Esophagus squamous epithelium (tissue), 5 donors: ENCODE data around the gene DLGAP4. TPM values are rescaled to one million over a fixed set of nuclear protein-coding genes. Genes with fewer than 3 reads are reported as not detected.

Experiments
- DNase-seq: peaks from one replicate; lab custom pipeline; 2025; lab: John Stamatoyannopoulos, UW
- H3K27ac ChIP-seq, 4 donors: fragments of 200-600 bp; sonication (generic); one replicate each; pipeline ENCODE4 v1.5.1; 2016 to 2019; ENCODE audit warnings: mild to moderate bottlenecking in 1 of 4
- H3K27me3 ChIP-seq, 4 donors: fragments of 200-600 bp; sonication (generic); 1 replicate in 3 of 4; 2 replicates in 1 of 4; pipeline versions ENCODE4 v1.5.1 to v1.6.0; 2017 to 2021; ENCODE audit warnings: antibody characterized with exemption in 1 of 4
- H3K36me3 ChIP-seq, 3 donors: fragments of 200-600 bp; sonication (generic); one replicate each; pipeline ENCODE4 v1.5.1; 2016 to 2019
- H3K4me1 ChIP-seq, 3 donors: fragments of 200-600 bp; sonication (generic); one replicate each; pipeline ENCODE4 v1.5.1; 2017 to 2019
- H3K4me3 ChIP-seq, 4 donors: fragments of 200-600 bp; sonication (generic); 1 replicate in 3 of 4; 2 replicates in 1 of 4; pipeline ENCODE4 v1.5.1; 2016 to 2019; ENCODE audit warnings: mild to moderate bottlenecking in 2 of 4, moderate library complexity in 1 of 4
- H3K9me3 ChIP-seq, 3 donors: fragments of 200-600 bp; sonication (generic); one replicate each; pipeline ENCODE4 v1.5.1; 2016 to 2019
- CTCF ChIP-seq, 6 experiments: fragments of 450-650 bp in 4 of 6; fragments of 200-600 bp in 2 of 6; sonication (generic) in 2 of 6; IDR thresholded peaks; one replicate each; pipeline ENCODE4 v1.5.1; 2016 to 2019; ENCODE audit warnings: antibody characterized with exemption in 6 of 6, mild to moderate bottlenecking in 4 of 6, moderate library complexity in 4 of 6
- POLR2A ChIP-seq, 4 donors: fragments of 450-650 bp; IDR thresholded peaks; one replicate each; pipeline ENCODE4 v1.6.1; 2017; ENCODE audit warnings: antibody characterized with exemption in 4 of 4, mild to moderate bottlenecking in 4 of 4, moderate library complexity in 3 of 4
- WGBS, 2 donors: methylation state at CpG; one replicate each; pipeline ENCODE4 v1.1.5; 2018; 5-methylcytosine and 5-hydroxymethylcytosine counted together
- intact Hi-C: fragments of 100-400 bp; cut with DNase I; formaldehyde crosslinking; loops from one replicate; pipeline ENCODE4 v1.15.0; 2022
- total RNA-seq, 4 donors: library from RNA; depleted of rRNA; stranded (reverse); fragments of >200 nt; gene quantifications; one replicate each; pipeline ENCODE4 v1.1.0, GENCODE V29; 2016
- donor health status: DM: yes; HTN: yes; CAD: no.

DLGAP4 gene
- total RNA-seq, 4 donors from 2014 or later = 9.4 to 40.4 (median 16.4) TPM

GRCh38 chr20:36353740-36354139 lies 47.6 kb downstream of the DLGAP4 start:
- H3K27ac ChIP-seq = no peak overlapping the region
- TF ChIP-seq CTCF (IDR thresholded peaks at IDR 0.05) (no peak), POLR2A (IDR thresholded peaks at IDR 0.05) (no peak)
- intact Hi-C loops = no loop called here
- WGBS, 2 donors = 55 to 57% methylated on average over 7 to 8 of the region's 9 CpGs
- no peaks in the 10 kb centered on the region for H3K4me1 ChIP-seq
- H3K27me3 ChIP-seq = peaks cover 0 to 29% (median 0%) of the 10 kb centered on the region in 4 donors
- DNase-seq = no peak
- no peaks in the 10 kb centered on the region for H3K9me3 ChIP-seq
- no peaks in the 10 kb centered on the region for H3K36me3 ChIP-seq
- no peak overlapping the region for H3K4me3 ChIP-seq

GRCh38 chr20:36355469-36356171 lies 49.5 kb downstream of the DLGAP4 start:
- H3K27me3 ChIP-seq = peaks cover 0 to 46% (median 0%) of the 10 kb centered on the region in 4 donors
- no peak overlapping the region for H3K27ac ChIP-seq
- 83 to 85% methylated on average over 4 of the region's 5 CpGs for WGBS, 2 donors
- no peak overlapping the region for H3K4me3 ChIP-seq
- H3K4me1 ChIP-seq = no peaks in the 10 kb centered on the region
- DNase-seq = no peak
- TF ChIP-seq CTCF (IDR thresholded peaks at IDR 0.05) (no peak), POLR2A (IDR thresholded peaks at IDR 0.05) (no peak)
- H3K36me3 ChIP-seq = no peaks in the 10 kb centered on the region
- intact Hi-C loops = no loop called here
- H3K9me3 ChIP-seq = no peaks in the 10 kb centered on the region

- Histone ChIP-seq H3K36me3 (no peaks in the 10 kb centered on the region), H3K9me3 (no peaks in the 10 kb centered on the region), H3K4me1 (no peaks in the 10 kb centered on the region), H3K27ac (no peak overlapping the region), H3K27me3 (peaks cover 0 to 39% (median 0%) of the 10 kb centered on the region in 4 donors), H3K4me3 (no peak overlapping the region)
- intact Hi-C loops = no loop called here
- 78 to 81% methylated on average over 5 to 9 of the region's 11 CpGs for WGBS, 2 donors
- no peak for DNase-seq
- TF ChIP-seq POLR2A (IDR thresholded peaks at IDR 0.05) (no peak), CTCF (IDR thresholded peaks at IDR 0.05) (no peak)
Measured at GRCh38 chr20:36359668-36360406, 53.7 kb downstream of the DLGAP4 start.

- intact Hi-C loops = no loop called here
- TF ChIP-seq POLR2A (IDR thresholded peaks at IDR 0.05) = no peak
- no peak for TF ChIP-seq CTCF (IDR thresholded peaks at IDR 0.05)
Measured at GRCh38 chr20:36360429-36360828, 54.3 kb downstream of the DLGAP4 start.

GRCh38 chr20:36361406-36361805 lies 55.3 kb downstream of the DLGAP4 start:
- no peak for DNase-seq
- 44 to 50% methylated on average over 9 of the region's 9 CpGs for WGBS, 2 donors

More at GRCh38 chr20:36360429-36360828, 54.3 kb downstream of the DLGAP4 start:
- no peak for DNase-seq
- Histone ChIP-seq H3K4me1 (no peaks in the 10 kb centered on the region), H3K27me3 (peaks cover 0 to 37% (median 0%) of the 10 kb centered on the region in 4 donors), H3K27ac (no peak overlapping the region), H3K9me3 (no peaks in the 10 kb centered on the region), H3K4me3 (no peak overlapping the region), H3K36me3 (no peaks in the 10 kb centered on the region)
- WGBS, 2 donors = 54 to 64% methylated on average over 5 to 8 of the region's 10 CpGs

More at GRCh38 chr20:36361406-36361805, 55.3 kb downstream of the DLGAP4 start:
- Histone ChIP-seq H3K9me3 (no peaks in the 10 kb centered on the region), H3K4me3 (no peak overlapping the region), H3K36me3 (no peaks in the 10 kb centered on the region), H3K27ac (no peak overlapping the region), H3K4me1 (no peaks in the 10 kb centered on the region), H3K27me3 (peaks cover 0 to 36% (median 0%) of the 10 kb centered on the region in 4 donors)
- intact Hi-C loops = no loop called here
- TF ChIP-seq CTCF (IDR thresholded peaks at IDR 0.05) (no peak), POLR2A (IDR thresholded peaks at IDR 0.05) (no peak)
